ENCODE measurements around the gene CHD6.

DNA sequence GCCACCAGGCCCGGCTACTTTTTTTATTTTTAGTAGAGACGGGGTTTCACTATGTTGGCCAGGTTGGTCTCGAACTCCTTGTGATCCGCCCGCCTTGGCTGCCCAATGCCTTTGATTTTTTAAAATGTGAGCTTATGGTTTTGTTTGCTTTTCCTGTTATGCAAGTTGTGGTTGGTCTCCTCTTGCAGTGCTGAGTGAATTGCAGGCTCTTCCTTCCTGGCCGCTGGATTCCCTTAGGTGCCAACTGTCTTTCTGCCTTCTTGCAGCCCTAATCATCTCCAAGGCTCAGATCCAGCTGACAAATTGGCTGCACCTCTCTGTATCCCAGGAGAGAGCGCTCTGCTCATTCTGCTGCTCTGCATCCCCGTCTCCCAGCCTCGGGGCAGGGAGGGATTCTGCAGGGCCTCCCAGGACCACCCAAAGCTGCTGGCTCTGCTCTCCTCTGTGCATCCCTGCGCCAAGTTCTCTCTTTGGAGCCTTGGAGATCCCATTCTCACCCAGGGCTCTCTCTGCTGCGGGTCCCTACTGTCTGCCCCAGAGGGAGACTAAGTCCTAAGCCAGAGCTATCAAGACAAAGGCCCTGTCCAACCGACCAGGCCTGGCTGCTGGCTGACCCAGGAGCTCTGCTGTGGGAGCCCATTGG is 237.5 kb downstream of the CHD6 start:
- TF ChIP-seq, protein P1, sequence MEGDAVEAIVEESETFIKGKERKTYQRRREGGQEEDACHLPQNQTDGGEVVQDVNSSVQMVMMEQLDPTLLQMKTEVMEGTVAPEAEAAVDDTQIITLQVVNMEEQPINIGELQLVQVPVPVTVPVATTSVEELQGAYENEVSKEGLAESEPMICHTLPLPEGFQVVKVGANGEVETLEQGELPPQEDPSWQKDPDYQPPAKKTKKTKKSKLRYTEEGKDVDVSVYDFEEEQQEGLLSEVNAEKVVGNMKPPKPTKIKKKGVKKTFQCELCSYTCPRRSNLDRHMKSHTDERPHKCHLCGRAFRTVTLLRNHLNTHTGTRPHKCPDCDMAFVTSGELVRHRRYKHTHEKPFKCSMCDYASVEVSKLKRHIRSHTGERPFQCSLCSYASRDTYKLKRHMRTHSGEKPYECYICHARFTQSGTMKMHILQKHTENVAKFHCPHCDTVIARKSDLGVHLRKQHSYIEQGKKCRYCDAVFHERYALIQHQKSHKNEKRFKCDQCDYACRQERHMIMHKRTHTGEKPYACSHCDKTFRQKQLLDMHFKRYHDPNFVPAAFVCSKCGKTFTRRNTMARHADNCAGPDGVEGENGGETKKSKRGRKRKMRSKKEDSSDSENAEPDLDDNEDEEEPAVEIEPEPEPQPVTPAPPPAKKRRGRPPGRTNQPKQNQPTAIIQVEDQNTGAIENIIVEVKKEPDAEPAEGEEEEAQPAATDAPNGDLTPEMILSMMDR (IDR thresholded peaks at IDR 0.05), result no peak
- TF ChIP-seq POLR2AphosphoS5 (IDR thresholded peaks at IDR 0.05) (no peak), POLR2A (IDR thresholded peaks at IDR 0.05; ENCODE audit: low read depth) (no peak), EP300 (IDR thresholded peaks at IDR 0.05) (no peak)

Data from esophagus muscularis mucosa (tissue), 4 donors.